GM11168 (cell line): ENCODE measurements around the gene ZCCHC24.

Source experiments
- in situ Hi-C: fragments of 300-500 bp; cut with MboI; formaldehyde crosslinking; loops from one replicate; pipeline ENCODE4 v1.12.0; 2022; ENCODE audit warnings: low sequenced_read_pairs; ENCODE audit not compliant: unreplicated experiment

ZCCHC24 gene

GRCh38 chr10:79402951-79403350, 42.5 kb downstream of the ZCCHC24 start:
- in situ Hi-C loops: no loop called here

GRCh38 chr10:79402625-79402946, 42.8 kb downstream of the ZCCHC24 start:
- in situ Hi-C loops: no loop called here

GRCh38 chr10:79401015-79401921, 44.2 kb downstream of the ZCCHC24 start:
- in situ Hi-C loops: no loop called here

- in situ Hi-C loops: no loop called here
These were observed 45.0 kb downstream of the ZCCHC24 start for GRCh38 chr10:79400146-79401004.

GRCh38 chr10:79399223-79399831, 46.1 kb downstream of the ZCCHC24 start:
- in situ Hi-C loops: no loop called here

GRCh38 chr10:79398642-79399041, 46.8 kb downstream of the ZCCHC24 start:
- in situ Hi-C loops: no loop called here

GRCh38 chr10:79397575-79398303, 47.7 kb downstream of the ZCCHC24 start:
- in situ Hi-C loops: no loop called here

GRCh38 chr10:79397051-79397450, 48.4 kb downstream of the ZCCHC24 start:
- in situ Hi-C loops: no loop called here

- in situ Hi-C loops: no loop called here
These were observed 48.9 kb downstream of the ZCCHC24 start for GRCh38 chr10:79396520-79396919.

- in situ Hi-C loops: no loop called here
These were observed 50.8 kb downstream of the ZCCHC24 start for GRCh38 chr10:79394664-79395063.

GRCh38 chr10:79393924-79394610, 51.4 kb downstream of the ZCCHC24 start:
- in situ Hi-C loops: no loop called here

- in situ Hi-C loops: no loop called here
These were observed 52.1 kb downstream of the ZCCHC24 start for GRCh38 chr10:79393221-79393923.

GRCh38 chr10:79392506-79393176, 52.8 kb downstream of the ZCCHC24 start:
- in situ Hi-C loops: no loop called here

GRCh38 chr10:79392020-79392398, 53.4 kb downstream of the ZCCHC24 start:
- in situ Hi-C loops: no loop called here

GRCh38 chr10:79391231-79392019, 54.0 kb downstream of the ZCCHC24 start:
- in situ Hi-C loops: no loop called here

- in situ Hi-C loops: no loop called here
These were observed 54.7 kb downstream of the ZCCHC24 start for GRCh38 chr10:79390551-79391229.

- in situ Hi-C loops: no loop called here
These were observed 55.4 kb downstream of the ZCCHC24 start for GRCh38 chr10:79390057-79390456.
